ENCODE measurements around the gene ARHGEF1.

DNA sequence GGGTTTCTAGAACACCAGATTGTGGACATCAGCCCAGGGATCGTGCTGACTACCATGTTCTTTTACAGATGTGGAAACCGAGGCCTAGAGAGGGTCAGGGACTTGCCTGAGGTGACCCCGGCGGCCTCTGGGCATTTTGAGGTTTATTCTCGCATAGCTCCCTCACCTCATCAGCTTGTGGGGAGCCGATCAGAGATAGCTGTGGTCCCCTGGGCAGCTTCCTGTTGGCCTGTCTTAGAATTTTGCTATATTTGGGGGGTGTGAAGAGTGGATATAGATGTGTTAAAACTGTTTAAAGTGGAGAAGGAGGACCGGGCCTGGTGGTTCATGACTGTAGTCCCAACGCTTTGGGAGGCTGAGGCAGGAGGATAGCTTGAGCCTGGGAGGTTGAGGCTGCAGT, 6.9 kb downstream of the ARHGEF1 start:
- TF ChIP-seq, protein P1, sequence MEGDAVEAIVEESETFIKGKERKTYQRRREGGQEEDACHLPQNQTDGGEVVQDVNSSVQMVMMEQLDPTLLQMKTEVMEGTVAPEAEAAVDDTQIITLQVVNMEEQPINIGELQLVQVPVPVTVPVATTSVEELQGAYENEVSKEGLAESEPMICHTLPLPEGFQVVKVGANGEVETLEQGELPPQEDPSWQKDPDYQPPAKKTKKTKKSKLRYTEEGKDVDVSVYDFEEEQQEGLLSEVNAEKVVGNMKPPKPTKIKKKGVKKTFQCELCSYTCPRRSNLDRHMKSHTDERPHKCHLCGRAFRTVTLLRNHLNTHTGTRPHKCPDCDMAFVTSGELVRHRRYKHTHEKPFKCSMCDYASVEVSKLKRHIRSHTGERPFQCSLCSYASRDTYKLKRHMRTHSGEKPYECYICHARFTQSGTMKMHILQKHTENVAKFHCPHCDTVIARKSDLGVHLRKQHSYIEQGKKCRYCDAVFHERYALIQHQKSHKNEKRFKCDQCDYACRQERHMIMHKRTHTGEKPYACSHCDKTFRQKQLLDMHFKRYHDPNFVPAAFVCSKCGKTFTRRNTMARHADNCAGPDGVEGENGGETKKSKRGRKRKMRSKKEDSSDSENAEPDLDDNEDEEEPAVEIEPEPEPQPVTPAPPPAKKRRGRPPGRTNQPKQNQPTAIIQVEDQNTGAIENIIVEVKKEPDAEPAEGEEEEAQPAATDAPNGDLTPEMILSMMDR (conservative IDR thresholded peaks at IDR 0.05; ENCODE audit: low read depth, low read length): no peak
- no peak for TF ChIP-seq EZH2phosphoT487 (IDR thresholded peaks at IDR 0.05; ENCODE audit: borderline replicate concordance, low read length)
